Measurements from ENCODE around the gene DUS2.

DNA sequence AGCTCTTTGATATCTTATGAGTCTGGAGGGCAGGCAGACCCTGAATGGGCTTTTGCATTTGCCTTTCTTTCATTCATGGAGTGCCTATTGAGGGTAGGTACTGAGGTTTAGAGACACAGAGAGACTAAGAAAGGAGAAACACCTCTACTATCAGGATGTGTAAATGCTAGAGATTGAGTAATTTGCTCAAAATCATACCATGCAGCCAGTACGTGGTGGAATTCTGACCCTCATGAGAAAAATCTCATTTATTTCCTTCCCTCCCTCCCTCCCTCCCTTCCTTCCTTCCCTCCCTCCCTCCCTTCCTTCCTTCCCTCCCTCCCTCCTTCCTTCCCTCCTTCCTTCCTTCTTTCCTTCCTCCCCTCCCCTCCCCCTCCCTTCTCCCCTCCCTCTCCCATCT lies 43.7 kb downstream of the DUS2 start:
- TF ChIP-seq, protein P1, sequence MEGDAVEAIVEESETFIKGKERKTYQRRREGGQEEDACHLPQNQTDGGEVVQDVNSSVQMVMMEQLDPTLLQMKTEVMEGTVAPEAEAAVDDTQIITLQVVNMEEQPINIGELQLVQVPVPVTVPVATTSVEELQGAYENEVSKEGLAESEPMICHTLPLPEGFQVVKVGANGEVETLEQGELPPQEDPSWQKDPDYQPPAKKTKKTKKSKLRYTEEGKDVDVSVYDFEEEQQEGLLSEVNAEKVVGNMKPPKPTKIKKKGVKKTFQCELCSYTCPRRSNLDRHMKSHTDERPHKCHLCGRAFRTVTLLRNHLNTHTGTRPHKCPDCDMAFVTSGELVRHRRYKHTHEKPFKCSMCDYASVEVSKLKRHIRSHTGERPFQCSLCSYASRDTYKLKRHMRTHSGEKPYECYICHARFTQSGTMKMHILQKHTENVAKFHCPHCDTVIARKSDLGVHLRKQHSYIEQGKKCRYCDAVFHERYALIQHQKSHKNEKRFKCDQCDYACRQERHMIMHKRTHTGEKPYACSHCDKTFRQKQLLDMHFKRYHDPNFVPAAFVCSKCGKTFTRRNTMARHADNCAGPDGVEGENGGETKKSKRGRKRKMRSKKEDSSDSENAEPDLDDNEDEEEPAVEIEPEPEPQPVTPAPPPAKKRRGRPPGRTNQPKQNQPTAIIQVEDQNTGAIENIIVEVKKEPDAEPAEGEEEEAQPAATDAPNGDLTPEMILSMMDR (IDR thresholded peaks at IDR 0.05), result no peak
- TF ChIP-seq EZH2phosphoT487 (IDR thresholded peaks at IDR 0.05), result no peak
